Duodenal mucosa (tissue), 2 donors: ENCODE data around the gene IL17REL.
A peak's percentile ranks its signal among the peaks of the same experiment; 100 is the strongest.

Experiments used
- H3K27ac ChIP-seq: one replicate; pipeline ENCODE4 v1.7.0; 2013; ENCODE audit warnings: low read depth, low read length
- H3K27me3 ChIP-seq, 2 donors: one replicate each; pipeline ENCODE4 v1.7.0; 2013; ENCODE audit warnings: low read length in 2 of 2, control low read depth in 1 of 2; ENCODE audit not compliant: insufficient read depth in 2 of 2, control insufficient read depth in 1 of 2
- H3K36me3 ChIP-seq, 2 donors: one replicate each; pipeline ENCODE4 v1.7.0; 2013; ENCODE audit warnings: low read length in 2 of 2, control low read depth in 1 of 2; ENCODE audit not compliant: insufficient read depth in 2 of 2, control insufficient read depth in 1 of 2
- H3K4me1 ChIP-seq, 2 donors: one replicate each; pipeline ENCODE4 v1.7.0; 2013; ENCODE audit warnings: low read length in 2 of 2, control low read depth in 1 of 2; ENCODE audit not compliant: insufficient read depth in 2 of 2, control insufficient read depth in 1 of 2
- H3K4me3 ChIP-seq, 2 donors: one replicate each; pipeline ENCODE4 v1.7.0; 2013; ENCODE audit warnings: low read length in 2 of 2, low read depth in 1 of 2
- H3K9ac ChIP-seq, 2 donors: one replicate each; pipeline ENCODE4 v1.7.0; 2013; ENCODE audit warnings: low read length in 2 of 2, low read depth in 1 of 2
- H3K9me3 ChIP-seq, 2 donors: one replicate each; pipeline ENCODE4 v1.7.0; 2013; ENCODE audit warnings: low read length in 2 of 2, control low read depth in 1 of 2; ENCODE audit not compliant: control insufficient read depth in 1 of 2

Gene IL17REL

GRCh38 chr22:49954991-49955580 is 57.5 kb downstream of the IL17REL start:
- H3K27me3 ChIP-seq, result no peaks in the 10 kb centered on the region
- peak overlapping the region in 1 of 2 donors; percentile 18 for H3K9ac ChIP-seq
- no peaks in the 10 kb centered on the region for H3K36me3 ChIP-seq
- H3K9me3 ChIP-seq, result no peaks in the 10 kb centered on the region
- H3K4me3 ChIP-seq, result no peak overlapping the region
- H3K4me1 ChIP-seq, result peaks cover 47 to 50% of the 10 kb centered on the region in 2 donors
- H3K27ac ChIP-seq, result no peak overlapping the region

GRCh38 chr22:49954354-49954753 is 58.2 kb downstream of the IL17REL start:
- Histone ChIP-seq H3K27ac (peak overlapping the region; percentile 42), H3K27me3 (no peaks in the 10 kb centered on the region), H3K9me3 (no peaks in the 10 kb centered on the region), H3K4me3 (no peak overlapping the region), H3K36me3 (no peaks in the 10 kb centered on the region), H3K4me1 (peaks cover 48 to 52% of the 10 kb centered on the region in 2 donors), H3K9ac (no peak overlapping the region)

GRCh38 chr22:49953680-49954344 is 58.8 kb downstream of the IL17REL start:
- Histone ChIP-seq H3K9me3 (no peaks in the 10 kb centered on the region), H3K4me3 (no peak overlapping the region), H3K27me3 (no peaks in the 10 kb centered on the region), H3K4me1 (peaks cover 43 to 47% of the 10 kb centered on the region in 2 donors), H3K36me3 (no peaks in the 10 kb centered on the region), H3K27ac (peak overlapping the region; percentile 66), H3K9ac (no peak overlapping the region)

GRCh38 chr22:49953027-49953679 is 59.4 kb downstream of the IL17REL start:
- Histone ChIP-seq H3K4me3 (no peak overlapping the region), H3K27me3 (no peaks in the 10 kb centered on the region), H3K27ac (peak overlapping the region; percentile 90), H3K4me1 (peaks cover 40 to 43% of the 10 kb centered on the region in 2 donors), H3K9me3 (no peaks in the 10 kb centered on the region), H3K36me3 (no peaks in the 10 kb centered on the region), H3K9ac (peak overlapping the region in 1 of 2 donors; percentile 66)

GRCh38 chr22:49951986-49952896 is 60.3 kb downstream of the IL17REL start:
- Histone ChIP-seq H3K27ac (peak overlapping the region; percentile 90), H3K4me3 (no peak overlapping the region), H3K9ac (peak overlapping the region; percentile 43 to 66), H3K36me3 (no peaks in the 10 kb centered on the region), H3K27me3 (no peaks in the 10 kb centered on the region), H3K9me3 (no peaks in the 10 kb centered on the region), H3K4me1 (peaks cover 41 to 44% of the 10 kb centered on the region in 2 donors)

GRCh38 chr22:49951678-49951985 is 60.9 kb downstream of the IL17REL start:
- Histone ChIP-seq H3K27ac (peak overlapping the region; percentile 90), H3K36me3 (no peaks in the 10 kb centered on the region), H3K4me3 (no peak overlapping the region), H3K9me3 (no peaks in the 10 kb centered on the region), H3K9ac (peak overlapping the region; percentile 43 to 66), H3K4me1 (peaks cover 41 to 48% of the 10 kb centered on the region in 2 donors), H3K27me3 (no peaks in the 10 kb centered on the region)

GRCh38 chr22:49951000-49951677 is 61.4 kb downstream of the IL17REL start:
- H3K36me3 ChIP-seq, result no peaks in the 10 kb centered on the region
- H3K4me3 ChIP-seq, result no peak overlapping the region
- peak overlapping the region; percentile 90 for H3K27ac ChIP-seq
- no peaks in the 10 kb centered on the region for H3K27me3 ChIP-seq
- H3K9ac ChIP-seq, result peak overlapping the region; percentile 43 to 71
- no peaks in the 10 kb centered on the region for H3K9me3 ChIP-seq
- peaks cover 41 to 48% of the 10 kb centered on the region in 2 donors for H3K4me1 ChIP-seq

- Histone ChIP-seq H3K36me3 (no peaks in the 10 kb centered on the region), H3K4me1 (peaks cover 46 to 52% of the 10 kb centered on the region in 2 donors), H3K27me3 (no peaks in the 10 kb centered on the region), H3K9me3 (no peaks in the 10 kb centered on the region), H3K4me3 (no peak overlapping the region), H3K9ac (peak overlapping the region; percentile 38 to 71), H3K27ac (peak overlapping the region; percentile 90)
Observed at GRCh38 chr22:49950396-49950994, 62.1 kb downstream of the IL17REL start.

GRCh38 chr22:49949914-49950292 is 62.7 kb downstream of the IL17REL start:
- Histone ChIP-seq H3K9me3 (no peaks in the 10 kb centered on the region), H3K36me3 (no peaks in the 10 kb centered on the region), H3K4me3 (no peak overlapping the region), H3K9ac (peak overlapping the region; percentile 32 to 97), H3K4me1 (peaks cover 46 to 53% of the 10 kb centered on the region in 2 donors), H3K27ac (peak overlapping the region; percentile 93), H3K27me3 (no peaks in the 10 kb centered on the region)
